Measurements from ENCODE around the gene RAB3GAP1. TPM values are rescaled to one million over a fixed set of nuclear protein-coding genes. Genes with fewer than 3 reads are reported as not detected.

The RAB3GAP1 gene
- total and polyA plus RNA-seq, 2 of the 4 experiments (the other 2 are of a cell fraction) = 21.2 to 65.8 TPM

GRCh38 chr2:135168204-135168856 lies 116.2 kb downstream of the RAB3GAP1 start:
- Histone ChIP-seq H2AFZ (replicated peaks; ENCODE audit: low read length, poor library complexity) (no peak overlapping the region), H2BK20ac (ENCODE audit: low read depth, low read length) (no peak overlapping the region), H3K27ac (ENCODE audit: insufficient read depth, low read length) (no peak overlapping the region), H2BK120ac (ENCODE audit: low read depth, low read length) (no peak overlapping the region), H3K9ac (ENCODE audit: low read depth, low read length) (no peak overlapping the region), H3K27me3 (ENCODE audit: control insufficient read depth, insufficient read depth, low read length) (no peaks in the 10 kb centered on the region), H3K18ac (ENCODE audit: low read depth, low read length) (no peak overlapping the region), H3K79me1 (ENCODE audit: low read depth in 1 of 2, low read length in 2 of 2) (peaks cover 4 to 9% of the 10 kb centered on the region in 2 experiments; a peak in 1 of 4 replicates), H3K4ac (ENCODE audit: low read depth, low read length) (no peak overlapping the region), H3K4me3 (ENCODE audit: insufficient read depth, low read depth, low read length) (no peak overlapping the region), H2BK5ac (ENCODE audit: low read depth, low read length, poor library complexity, severe bottlenecking) (no peak overlapping the region), H3K9me3 (ENCODE audit: control insufficient read depth, insufficient read depth, low read length) (no peaks in the 10 kb centered on the region), H3K4me2 (ENCODE audit: low read depth, low read length) (no peak overlapping the region), H2AK9ac (replicated peaks; ENCODE audit: low read depth, low read length, poor library complexity) (no peak overlapping the region), H2AK5ac (ENCODE audit: low read depth, low read length) (no peak overlapping the region), H3K36me3 (ENCODE audit: control insufficient read depth, insufficient read depth, low read length) (peaks cover 38% of the 10 kb centered on the region), H3K23ac (ENCODE audit: low read depth, low read length) (no peak overlapping the region), H4K91ac (ENCODE audit: insufficient read depth, low read depth, low read length) (no peak overlapping the region), H4K5ac (ENCODE audit: low read depth, low read length) (no peak overlapping the region), H3K56ac (ENCODE audit: extremely low read depth, insufficient read depth, low read length) (no peak overlapping the region), H2BK15ac (ENCODE audit: low read depth, low read length) (no peak overlapping the region), H3K9me1 (ENCODE audit: insufficient read depth, low read length) (peaks cover 3% of the 10 kb centered on the region; the same call in 1 of the 2 replicates), H4K8ac (ENCODE audit: low read depth in 2 of 2, low read length in 2 of 2) (no peak overlapping the region), H3K14ac (replicated peaks; ENCODE audit: low read depth, low read length) (no peak overlapping the region), H3K4me1 (ENCODE audit: control insufficient read depth, insufficient read depth, low read length) (no peaks in the 10 kb centered on the region), H4K20me1 (ENCODE audit: insufficient read depth, low read length) (peaks cover 4% of the 10 kb centered on the region; the same call in 1 of the 2 replicates)
- ChIA-PET CTCF (interaction anchor here (0.9 kb wide), 1 partner anchor 161 kb away, joined by 3 read pairs; no protein-coding TSS in a partner anchor), POLR2A (ENCODE audit: unreplicated experiment) (no interaction called here)
- DNase-seq = no peak
- no peak for ATAC-seq (ENCODE audit: low read depth)
- TF ChIP-seq NFE2L2 (IDR thresholded peaks at IDR 0.05; ENCODE audit: low read depth, low read length) (no peak), MAZ (IDR thresholded peaks at IDR 0.05; ENCODE audit: borderline replicate concordance, low read depth, low read length) (no peak), CTCF (conservative IDR thresholded peaks at IDR 0.05; ENCODE audit: low read depth, low read length) (no peak), RAD21 (IDR thresholded peaks at IDR 0.05; ENCODE audit: low read length) (no peak), CHD1 (IDR thresholded peaks at IDR 0.05; ENCODE audit: low read depth, low read length) (no peak), RFX5 (IDR thresholded peaks at IDR 0.05; ENCODE audit: low read depth, low read length) (no peak), FOS (IDR thresholded peaks at IDR 0.05; ENCODE audit: low read depth, low read length) (no peak), BHLHE40 (IDR thresholded peaks at IDR 0.05; ENCODE audit: low read depth, low read length) (no peak), POLR2A (IDR thresholded peaks at IDR 0.05; ENCODE audit: low read depth, low read length) (no peak), SMC3 (IDR thresholded peaks at IDR 0.05; ENCODE audit: low read depth, low read length) (no peak), MXI1 (IDR thresholded peaks at IDR 0.05; ENCODE audit: borderline replicate concordance, low read depth, low read length) (no peak), USF2 (IDR thresholded peaks at IDR 0.05; ENCODE audit: low read depth, low read length) (no peak), RCOR1 (IDR thresholded peaks at IDR 0.05; ENCODE audit: insufficient replicate concordance, low read length) (no peak), CEBPB (IDR thresholded peaks at IDR 0.05; ENCODE audit: low read depth, low read length) (no peak)
- 100% methylated on average over 4 of the region's 11 CpGs; no CpG with 5 or more reads in 1 of the 2 experiments for WGBS, 2 experiments (ENCODE audit: extremely low coverage in 2 of 2, insufficient read length in 1 of 2)
- in situ Hi-C loops (cut with MboI; ENCODE audit: low sequenced_read_pairs) (no loop called here), dilution Hi-C loops (cut with HindIII; ENCODE audit: low sequenced_read_pairs, unreplicated experiment) (no loop called here), intact Hi-C loops (cut with micrococcal nuclease) (loop anchor here (10.0 kb wide), 1 partner anchor 536 kb away; no protein-coding TSS in a partner anchor)
- no TSS peak for BruUV-seq (replicated peaks)
